Mononuclear cell (primary cell): ENCODE measurements around the gene C1orf35. TPM values are rescaled to one million over a fixed set of nuclear protein-coding genes. Genes with fewer than 3 reads are reported as not detected.

ENCODE experiments used
- H3K27me3 ChIP-seq: 2 replicates; pipeline ENCODE4 v1.6.0; 2011; ENCODE audit warnings: low read length, control low read depth; ENCODE audit not compliant: insufficient read depth
- H3K4me1 ChIP-seq: 2 replicates; pipeline ENCODE4 v1.5.1; 2011; ENCODE audit warnings: mild to moderate bottlenecking, low read length, control low read depth; ENCODE audit not compliant: insufficient read depth
- H3K4me3 ChIP-seq: 2 replicates; pipeline ENCODE4 v1.5.1; 2011; ENCODE audit warnings: mild to moderate bottlenecking, low read length, moderate library complexity
- H3K9me3 ChIP-seq: 2 replicates; pipeline ENCODE4 v1.5.1; 2011; ENCODE audit warnings: low read depth, mild to moderate bottlenecking, control low read depth, low read length
- total RNA-seq: library from RNA; depleted of rRNA; stranded (reverse); fragments of >200 nt; gene quantifications from one replicate; pipeline ENCODE4 v1.2.3, GENCODE V29; 2012

Gene C1orf35
- total RNA-seq, 1 donor, result 6.1 TPM

DNA sequence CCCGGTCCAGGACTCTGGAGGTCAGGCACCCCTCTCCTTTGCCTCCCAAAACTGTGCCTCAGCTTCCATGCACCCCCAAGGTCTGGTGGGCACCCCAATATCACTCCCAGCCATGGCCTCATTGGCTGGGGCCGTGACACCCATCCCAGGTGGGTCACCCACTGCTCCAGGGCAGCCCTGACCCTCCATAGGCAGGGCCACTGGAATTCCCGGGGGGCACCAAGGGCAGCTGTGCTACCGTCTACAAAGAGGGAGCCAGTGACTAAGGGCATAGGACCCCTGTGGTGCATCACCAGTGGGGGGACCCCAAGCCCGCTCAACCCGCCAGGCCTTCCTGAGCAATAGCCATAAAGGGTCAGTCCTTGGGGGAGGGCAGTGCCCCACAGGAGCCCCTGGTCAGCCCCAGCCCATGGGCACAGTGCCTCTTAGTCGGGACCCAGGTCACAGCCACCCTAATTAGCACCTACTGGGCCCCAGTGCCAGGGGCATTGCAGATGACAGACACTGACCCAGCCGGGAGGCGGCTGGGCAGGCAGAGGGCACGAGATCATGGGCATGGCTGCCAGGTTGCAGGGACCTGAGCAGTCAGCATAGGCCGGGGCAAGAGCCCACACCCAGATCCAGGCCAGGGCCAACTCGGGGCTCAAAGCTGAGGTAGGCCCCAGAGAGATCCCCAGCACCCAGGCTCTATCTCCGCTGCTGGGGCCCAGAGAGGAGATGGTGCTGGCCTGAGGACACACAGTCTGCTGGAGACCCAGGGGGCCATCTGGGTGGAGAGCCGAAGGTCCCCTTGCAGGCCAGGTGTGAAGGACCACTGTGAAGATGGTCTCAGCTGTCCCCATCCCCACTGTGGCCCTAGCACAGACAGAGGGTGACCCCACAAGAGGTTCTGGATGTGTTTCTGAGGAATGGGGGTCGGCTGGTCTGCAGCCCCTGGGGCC lies 39.6 kb downstream of the C1orf35 start:
- Histone ChIP-seq H3K4me1 (peaks cover 21% of the 10 kb centered on the region), H3K9me3 (no peaks in the 10 kb centered on the region), H3K4me3 (no peak overlapping the region), H3K27me3 (peaks cover 42% of the 10 kb centered on the region)

DNA sequence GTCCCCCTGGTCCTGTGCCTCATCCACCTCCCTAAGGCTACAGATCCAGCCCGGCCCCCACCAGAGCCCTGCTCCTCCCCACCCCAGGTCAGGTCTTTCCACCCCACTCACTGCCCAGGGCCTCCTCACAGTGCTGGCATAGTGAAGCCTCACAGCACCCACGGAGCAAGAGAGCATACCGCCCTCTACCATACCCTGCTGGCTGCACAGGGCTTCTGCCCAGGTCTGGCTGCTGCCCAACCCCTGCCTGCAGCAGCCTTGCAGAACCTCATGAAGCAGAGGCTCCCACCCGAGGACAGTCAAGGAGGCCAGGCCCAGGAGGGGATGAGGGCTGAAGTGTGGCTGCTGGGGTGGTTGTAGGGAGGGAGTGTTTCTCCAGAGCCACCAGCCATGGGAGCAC lies 40.3 kb downstream of the C1orf35 start:
- peaks cover 49% of the 10 kb centered on the region for H3K27me3 ChIP-seq
- no peak overlapping the region for H3K4me3 ChIP-seq
- peaks cover 21% of the 10 kb centered on the region for H3K4me1 ChIP-seq
- no peaks in the 10 kb centered on the region for H3K9me3 ChIP-seq

DNA sequence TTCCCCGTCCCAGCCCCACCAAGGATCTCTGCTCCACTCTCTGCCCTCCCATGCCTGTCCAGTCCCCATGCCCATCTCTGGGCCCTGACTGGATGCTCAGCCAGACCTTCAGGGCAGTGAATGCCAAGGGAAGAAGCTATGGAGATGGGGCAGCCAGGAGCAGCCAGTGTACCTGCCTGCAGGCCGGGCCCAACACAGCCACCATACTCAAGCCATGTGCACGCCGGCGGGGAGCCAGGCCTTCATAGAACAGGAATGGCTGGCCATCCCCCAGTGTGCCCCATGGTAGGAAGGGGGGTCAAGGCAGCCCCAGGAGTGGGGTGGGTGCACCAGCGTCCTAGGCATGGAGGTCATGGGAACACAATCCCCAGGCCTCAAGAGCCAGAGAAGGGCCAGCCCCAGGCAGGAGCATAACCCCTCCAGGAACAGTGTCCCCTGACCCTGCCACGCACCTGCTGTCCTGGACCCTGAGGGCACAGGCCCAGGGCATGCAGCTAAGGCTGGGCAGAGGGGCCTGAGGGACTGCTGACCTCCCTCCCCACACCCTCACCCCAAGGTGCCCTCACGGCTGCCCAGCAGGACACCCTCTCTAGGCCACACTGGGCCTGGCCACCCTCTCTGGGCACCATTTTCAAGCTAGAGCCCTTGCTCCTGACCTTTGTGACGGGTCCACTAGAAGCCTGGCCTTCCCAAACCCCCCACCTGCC lies 40.9 kb downstream of the C1orf35 start:
- Histone ChIP-seq H3K4me1 (peaks cover 21% of the 10 kb centered on the region), H3K9me3 (no peaks in the 10 kb centered on the region), H3K4me3 (no peak overlapping the region), H3K27me3 (peaks cover 53% of the 10 kb centered on the region)

DNA sequence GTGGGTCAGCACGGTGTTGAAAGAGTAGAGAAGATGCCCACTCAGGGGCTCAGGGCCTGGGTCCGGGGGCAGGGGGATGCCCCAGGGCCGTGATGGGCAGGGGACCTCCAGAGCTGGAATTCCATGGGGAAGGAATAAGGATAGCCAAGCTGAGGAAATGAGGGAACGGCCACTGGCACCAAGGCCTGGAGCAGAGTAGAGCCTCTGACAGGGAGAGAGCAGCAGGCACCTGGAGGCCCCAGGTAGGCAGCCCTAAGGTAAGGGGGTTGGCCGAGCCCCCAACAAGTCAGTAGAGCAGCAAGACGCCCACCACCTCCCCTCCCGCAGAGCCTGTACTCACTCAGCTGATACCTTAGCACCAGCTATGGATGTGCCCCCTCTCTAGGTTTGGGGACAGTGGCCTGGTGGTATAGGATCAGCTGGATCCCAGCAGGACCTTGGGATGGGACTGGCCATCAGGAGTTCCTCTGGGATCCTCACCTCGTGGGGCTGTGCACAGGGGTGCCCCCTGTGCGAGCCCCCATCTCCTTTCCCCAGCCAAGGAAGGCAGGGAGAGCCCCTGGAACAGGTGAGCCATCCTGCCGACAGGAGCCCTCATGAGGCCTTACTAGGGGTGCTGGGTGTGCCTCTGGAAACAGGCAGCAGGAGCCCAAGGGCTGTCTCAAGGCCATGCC lies 41.6 kb downstream of the C1orf35 start:
- Histone ChIP-seq H3K4me3 (no peak overlapping the region), H3K27me3 (peaks cover 50% of the 10 kb centered on the region), H3K9me3 (no peaks in the 10 kb centered on the region), H3K4me1 (peaks cover 21% of the 10 kb centered on the region)

DNA sequence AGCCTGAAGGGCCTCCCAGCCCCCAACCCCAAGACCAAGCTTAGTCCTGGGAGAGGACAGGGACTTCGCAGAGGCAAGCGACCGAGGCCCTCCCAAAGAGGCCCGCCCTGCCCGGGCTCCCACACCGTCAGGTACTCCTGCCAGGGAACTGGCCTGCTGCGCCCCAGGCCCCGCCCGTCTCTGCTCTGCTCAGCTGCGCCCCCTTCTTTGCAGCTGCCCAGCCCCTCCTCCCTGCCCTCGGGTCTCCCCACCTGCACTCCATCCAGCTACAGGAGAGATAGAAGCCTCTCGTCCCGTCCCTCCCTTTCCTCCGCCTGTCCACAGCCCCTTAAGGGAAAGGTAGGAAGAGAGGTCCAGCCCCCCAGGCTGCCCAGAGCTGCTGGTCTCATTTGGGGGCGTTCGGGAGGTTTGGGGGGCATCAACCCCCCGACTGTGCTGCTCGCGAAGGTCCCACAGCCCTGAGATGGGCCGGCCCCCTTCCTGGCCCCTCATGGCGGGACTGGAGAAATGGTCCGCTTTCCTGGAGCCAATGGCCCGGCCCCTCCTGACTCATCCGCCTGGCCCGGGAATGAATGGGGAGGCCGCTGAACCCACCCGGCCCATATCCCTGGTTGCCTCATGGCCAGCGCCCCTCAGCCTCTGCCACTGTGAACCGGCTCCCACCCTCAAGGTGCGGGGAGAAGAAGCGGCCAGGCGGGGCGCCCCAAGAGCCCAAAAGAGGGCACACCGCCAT lies 42.5 kb downstream of the C1orf35 start:
- Histone ChIP-seq H3K4me3 (no peak overlapping the region), H3K9me3 (no peaks in the 10 kb centered on the region), H3K27me3 (peaks cover 52% of the 10 kb centered on the region), H3K4me1 (peaks cover 21% of the 10 kb centered on the region)

DNA sequence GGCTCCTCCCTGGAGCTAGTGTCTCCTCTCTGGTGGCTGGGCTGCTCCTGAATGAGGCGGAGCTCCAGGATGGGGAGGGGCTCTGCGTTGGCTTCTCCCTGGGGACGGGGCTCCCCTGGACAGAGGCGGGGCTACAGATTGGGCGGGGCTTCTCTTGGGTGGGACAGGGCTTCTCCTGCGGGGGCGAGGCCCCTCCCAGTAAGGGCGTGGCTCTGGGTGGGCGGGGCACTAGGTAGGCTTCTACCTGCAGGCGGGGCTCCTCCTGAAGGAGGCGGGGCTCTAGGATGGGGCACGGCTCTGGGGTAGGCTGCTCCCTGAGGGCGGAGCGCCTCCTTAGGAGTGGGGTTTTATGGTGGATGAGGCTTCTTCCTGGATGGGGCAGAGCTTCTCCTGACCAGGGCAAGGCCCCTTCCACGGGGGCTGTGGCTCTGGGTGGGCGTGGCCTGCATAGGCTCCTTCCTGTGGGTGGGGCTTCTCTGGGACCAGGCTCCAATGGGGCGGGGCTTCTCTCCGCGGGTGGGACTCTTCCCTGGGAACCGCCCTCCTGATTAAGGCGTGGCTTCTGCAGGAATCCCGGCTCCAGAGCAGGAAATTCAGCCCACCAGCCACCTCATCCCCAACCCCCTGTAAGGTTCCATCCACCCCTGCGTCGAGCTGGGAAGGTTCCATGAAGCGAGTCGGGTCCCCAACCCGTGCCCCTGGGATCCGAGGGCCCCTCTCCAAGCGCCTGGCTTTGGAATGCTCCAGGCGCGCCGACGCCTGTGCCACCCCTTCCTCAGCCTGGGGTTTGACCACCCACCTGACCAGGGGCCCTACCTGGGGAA lies 43.3 kb downstream of the C1orf35 start:
- H3K9me3 ChIP-seq, result no peaks in the 10 kb centered on the region
- peaks cover 21% of the 10 kb centered on the region for H3K4me1 ChIP-seq
- H3K27me3 ChIP-seq, result peaks cover 51% of the 10 kb centered on the region
- peak overlapping the region; percentile 15 for H3K4me3 ChIP-seq

DNA sequence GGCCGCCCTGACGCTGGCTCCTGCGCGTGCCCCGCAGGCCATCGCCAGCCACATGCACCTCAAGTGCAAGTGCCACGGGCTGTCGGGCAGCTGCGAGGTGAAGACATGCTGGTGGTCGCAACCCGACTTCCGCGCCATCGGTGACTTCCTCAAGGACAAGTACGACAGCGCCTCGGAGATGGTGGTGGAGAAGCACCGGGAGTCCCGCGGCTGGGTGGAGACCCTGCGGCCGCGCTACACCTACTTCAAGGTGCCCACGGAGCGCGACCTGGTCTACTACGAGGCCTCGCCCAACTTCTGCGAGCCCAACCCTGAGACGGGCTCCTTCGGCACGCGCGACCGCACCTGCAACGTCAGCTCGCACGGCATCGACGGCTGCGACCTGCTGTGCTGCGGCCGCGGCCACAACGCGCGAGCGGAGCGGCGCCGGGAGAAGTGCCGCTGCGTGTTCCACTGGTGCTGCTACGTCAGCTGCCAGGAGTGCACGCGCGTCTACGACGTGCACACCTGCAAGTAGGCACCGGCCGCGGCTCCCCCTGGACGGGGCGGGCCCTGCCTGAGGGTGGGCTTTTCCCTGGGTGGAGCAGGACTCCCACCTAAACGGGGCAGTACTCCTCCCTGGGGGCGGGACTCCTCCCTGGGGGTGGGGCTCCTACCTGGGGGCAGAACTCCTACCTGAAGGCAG lies 44.0 kb downstream of the C1orf35 start:
- Histone ChIP-seq H3K4me1 (peaks cover 21% of the 10 kb centered on the region), H3K4me3 (no peak overlapping the region), H3K9me3 (no peaks in the 10 kb centered on the region), H3K27me3 (peaks cover 51% of the 10 kb centered on the region)

DNA sequence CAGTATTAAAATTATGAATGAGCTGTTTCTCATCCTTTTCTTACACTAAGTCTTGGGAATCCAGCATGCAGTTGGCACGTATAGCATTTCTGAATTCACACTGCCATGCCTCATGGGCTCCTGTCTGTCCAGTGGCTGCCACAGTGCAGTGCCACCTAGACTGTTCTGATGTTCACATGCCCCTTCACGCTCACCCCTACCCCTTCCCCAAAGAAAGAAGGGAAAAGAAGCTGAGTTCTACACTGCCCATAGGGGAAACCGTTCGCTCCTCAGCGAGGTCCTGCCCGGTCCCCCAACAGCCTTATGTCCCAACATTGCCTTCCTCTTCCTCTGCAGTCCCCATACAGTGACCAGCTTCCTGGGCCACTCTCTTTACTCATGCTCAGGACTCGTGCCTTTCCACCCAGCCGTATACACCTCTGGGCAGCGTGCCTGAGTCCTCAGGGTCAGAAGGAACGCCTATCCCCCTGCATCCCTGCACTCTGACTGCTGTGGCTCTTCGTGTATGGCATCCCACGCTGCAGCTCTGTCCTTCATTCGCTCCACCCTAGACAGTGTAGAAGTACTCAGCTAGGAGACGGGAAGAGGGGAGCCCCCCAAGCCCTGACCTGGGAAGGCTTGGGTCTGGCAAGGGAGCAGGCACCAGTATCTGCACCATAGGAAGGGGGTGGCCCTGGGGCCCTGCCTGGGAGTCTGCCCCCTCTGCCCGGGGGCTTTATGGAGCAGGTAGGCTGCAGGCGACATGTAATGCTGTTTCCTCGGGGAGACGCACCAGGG lies 44.8 kb downstream of the C1orf35 start:
- Histone ChIP-seq H3K9me3 (no peaks in the 10 kb centered on the region), H3K27me3 (peaks cover 55% of the 10 kb centered on the region), H3K4me1 (peaks cover 21% of the 10 kb centered on the region), H3K4me3 (no peak overlapping the region)

Other genes with a start within 250 kb of the C1orf35 start
- gene WNT9A, start 155.4 kb downstream of the C1orf35 start, total RNA-seq, result under 0.01 TPM
- gene WNT3A, start 96.3 kb downstream of the C1orf35 start, total RNA-seq, result not detected
- gene ARF1, start 20.6 kb downstream of the C1orf35 start, total RNA-seq, result 218 TPM
- gene MRPL55, start 6.0 kb upstream of the C1orf35 start, total RNA-seq, result 44.4 TPM
- 190 TPM for gene GUK1, start 37.0 kb upstream of the C1orf35 start, total RNA-seq
- 0.84 TPM for gene GJC2, start 46.6 kb upstream of the C1orf35 start, total RNA-seq
- gene IBA57, start 62.5 kb upstream of the C1orf35 start, total RNA-seq, result 4.7 TPM
- gene OBSCN, start 104.7 kb upstream of the C1orf35 start, total RNA-seq, result 26.3 TPM